HUES64 (cell line): ENCODE results near the gene ZNF750.

Experiments used
- H3K27ac ChIP-seq: 2 replicates; pipeline ENCODE4 v1.7.0; 2013; ENCODE audit warnings: low read depth, low read length, inconsistent platforms
- H3K27me3 ChIP-seq: 2 replicates; pipeline ENCODE4 v1.6.1; 2013; ENCODE audit warnings: mild to moderate bottlenecking, low read length; ENCODE audit not compliant: insufficient read depth
- H3K36me3 ChIP-seq: 2 replicates; pipeline ENCODE4 v1.6.1; 2013; ENCODE audit warnings: mild to moderate bottlenecking, low read length; ENCODE audit not compliant: insufficient read depth
- H3K4me1 ChIP-seq: 2 replicates; pipeline ENCODE4 v1.6.1; 2013; ENCODE audit warnings: mild to moderate bottlenecking, low read length, moderate library complexity; ENCODE audit not compliant: insufficient read depth
- H3K4me3 ChIP-seq: 2 replicates; pipeline ENCODE4 v1.5.1; 2013; ENCODE audit warnings: mild to moderate bottlenecking, low read length, moderate library complexity
- H3K9ac ChIP-seq: 2 replicates; pipeline ENCODE4 v1.6.1; 2013; ENCODE audit warnings: mild to moderate bottlenecking, low read depth, low read length
- H3K9me3 ChIP-seq: 2 replicates; pipeline ENCODE4 v1.6.1; 2013; ENCODE audit warnings: low read depth, low read length; ENCODE audit not compliant: insufficient read depth
- WGBS: fragments of 150-250, 120-280 bp; methylation state at CpG from one replicate; pipeline ENCODE4 v1.1.7; 2013; ENCODE audit warnings: missing lambda C conversion rate; 5-methylcytosine and 5-hydroxymethylcytosine counted together

Gene ZNF750

GRCh38 chr17:82807101-82807500, 32.7 kb downstream of the ZNF750 start:
- WGBS, result 95% methylated on average over 9 of the region's 9 CpGs
- Histone ChIP-seq H3K4me1 (0 out of 2 replicates have a peak, but pooled peaks cover 4% of the 10 kb centered on the region), H3K27ac (no peak overlapping the region), H3K36me3 (peaks cover 55% of the 10 kb centered on the region), H3K9ac (no peak overlapping the region), H3K27me3 (no peaks in the 10 kb centered on the region), H3K4me3 (no peak overlapping the region), H3K9me3 (no peaks in the 10 kb centered on the region)

- Histone ChIP-seq H3K27ac (no peak overlapping the region), H3K36me3 (peaks cover 50% of the 10 kb centered on the region)
Measured at GRCh38 chr17:82806645-82807044, 33.2 kb downstream of the ZNF750 start.

GRCh38 chr17:82805823-82806222, 34.0 kb downstream of the ZNF750 start:
- peaks cover 46% of the 10 kb centered on the region for H3K36me3 ChIP-seq
- H3K27me3 ChIP-seq, result no peaks in the 10 kb centered on the region
- H3K9ac ChIP-seq, result no peak overlapping the region

More at GRCh38 chr17:82806645-82807044, 33.2 kb downstream of the ZNF750 start:
- Histone ChIP-seq H3K9ac (no peak overlapping the region), H3K4me3 (no peak overlapping the region), H3K4me1 (0 out of 2 replicates have a peak, but pooled peaks cover 4% of the 10 kb centered on the region), H3K27me3 (no peaks in the 10 kb centered on the region), H3K9me3 (no peaks in the 10 kb centered on the region)
- WGBS, result 95% methylated on average over 21 of the region's 21 CpGs

GRCh38 chr17:82805254-82805653, 34.6 kb downstream of the ZNF750 start:
- Histone ChIP-seq H3K4me3 (no peak overlapping the region), H3K9me3 (no peaks in the 10 kb centered on the region), H3K27me3 (no peaks in the 10 kb centered on the region), H3K27ac (no peak overlapping the region), H3K36me3 (peaks cover 47% of the 10 kb centered on the region), H3K4me1 (0 out of 2 replicates have a peak, but pooled peaks cover 4% of the 10 kb centered on the region), H3K9ac (no peak overlapping the region)
- 95% methylated on average over 13 of the region's 13 CpGs for WGBS

More at GRCh38 chr17:82805823-82806222, 34.0 kb downstream of the ZNF750 start:
- Histone ChIP-seq H3K4me3 (no peak overlapping the region), H3K4me1 (0 out of 2 replicates have a peak, but pooled peaks cover 4% of the 10 kb centered on the region), H3K27ac (no peak overlapping the region), H3K9me3 (no peaks in the 10 kb centered on the region)
- 96% methylated on average over 19 of the region's 19 CpGs for WGBS

GRCh38 chr17:82804442-82805191, 35.2 kb downstream of the ZNF750 start:
- Histone ChIP-seq H3K36me3 (peaks cover 47% of the 10 kb centered on the region), H3K27ac (no peak overlapping the region)

GRCh38 chr17:82803606-82804005, 36.2 kb downstream of the ZNF750 start:
- no peak overlapping the region for H3K9ac ChIP-seq
- 93% methylated on average over 15 of the region's 15 CpGs for WGBS
- no peaks in the 10 kb centered on the region for H3K9me3 ChIP-seq
- H3K36me3 ChIP-seq, result peaks cover 47% of the 10 kb centered on the region
- H3K4me3 ChIP-seq, result no peak overlapping the region
- no peaks in the 10 kb centered on the region for H3K27me3 ChIP-seq
- 0 out of 2 replicates have a peak, but pooled peaks cover 4% of the 10 kb centered on the region for H3K4me1 ChIP-seq
- no peak overlapping the region for H3K27ac ChIP-seq

More at GRCh38 chr17:82804442-82805191, 35.2 kb downstream of the ZNF750 start:
- H3K9me3 ChIP-seq, result no peaks in the 10 kb centered on the region
- H3K4me3 ChIP-seq, result no peak overlapping the region
- 0 out of 2 replicates have a peak, but pooled peaks cover 4% of the 10 kb centered on the region for H3K4me1 ChIP-seq
- H3K27me3 ChIP-seq, result no peaks in the 10 kb centered on the region
- WGBS, result 94% methylated on average over 27 of the region's 27 CpGs
- H3K9ac ChIP-seq, result no peak overlapping the region

GRCh38 chr17:82803185-82803584, 36.6 kb downstream of the ZNF750 start:
- Histone ChIP-seq H3K9ac (no peak overlapping the region), H3K27ac (no peak overlapping the region), H3K9me3 (no peaks in the 10 kb centered on the region), H3K36me3 (peaks cover 50% of the 10 kb centered on the region), H3K27me3 (no peaks in the 10 kb centered on the region), H3K4me1 (0 out of 2 replicates have a peak, but pooled peaks cover 4% of the 10 kb centered on the region), H3K4me3 (no peak overlapping the region)
- WGBS, result 95% methylated on average over 9 of the region's 9 CpGs

- Histone ChIP-seq H3K9ac (no peak overlapping the region), H3K4me1 (0 out of 2 replicates have a peak, but pooled peaks cover 4% of the 10 kb centered on the region), H3K27ac (no peak overlapping the region), H3K27me3 (no peaks in the 10 kb centered on the region), H3K36me3 (peaks cover 47% of the 10 kb centered on the region), H3K4me3 (no peak overlapping the region), H3K9me3 (no peaks in the 10 kb centered on the region)
- WGBS, result 95% methylated on average over 17 of the region's 17 CpGs
Measured at GRCh38 chr17:82802075-82802780, 37.6 kb downstream of the ZNF750 start.

- 98% methylated on average over 63 of the region's 63 CpGs for WGBS
- H3K9ac ChIP-seq, result no peak overlapping the region
- H3K27me3 ChIP-seq, result no peaks in the 10 kb centered on the region
- no peak overlapping the region for H3K4me3 ChIP-seq
- H3K4me1 ChIP-seq, result 0 out of 2 replicates have a peak, but pooled peaks cover 4% of the 10 kb centered on the region
- H3K9me3 ChIP-seq, result no peaks in the 10 kb centered on the region
- peaks cover 43% of the 10 kb centered on the region for H3K36me3 ChIP-seq
- no peak overlapping the region for H3K27ac ChIP-seq
Measured at GRCh38 chr17:82801377-82801970, 38.3 kb downstream of the ZNF750 start.

- no peaks in the 10 kb centered on the region for H3K9me3 ChIP-seq
- H3K9ac ChIP-seq, result no peak overlapping the region
- no peak overlapping the region for H3K4me3 ChIP-seq
- H3K27ac ChIP-seq, result no peak overlapping the region
- 0 out of 2 replicates have a peak, but pooled peaks cover 4% of the 10 kb centered on the region for H3K4me1 ChIP-seq
- H3K27me3 ChIP-seq, result no peaks in the 10 kb centered on the region
- WGBS, result 96% methylated on average over 15 of the region's 15 CpGs
- peaks cover 37% of the 10 kb centered on the region for H3K36me3 ChIP-seq
Measured at GRCh38 chr17:82800885-82801284, 38.9 kb downstream of the ZNF750 start.

GRCh38 chr17:82799591-82799990, 40.2 kb downstream of the ZNF750 start:
- 98% methylated on average over 16 of the region's 16 CpGs for WGBS
- Histone ChIP-seq H3K9me3 (no peaks in the 10 kb centered on the region), H3K9ac (no peak overlapping the region), H3K4me3 (no peak overlapping the region), H3K36me3 (peaks cover 47% of the 10 kb centered on the region), H3K4me1 (0 out of 2 replicates have a peak, but pooled peaks cover 4% of the 10 kb centered on the region), H3K27me3 (no peaks in the 10 kb centered on the region), H3K27ac (no peak overlapping the region)
